ENCODE data around the gene NBAS.
"Not testable (repeated sequence)": the region's sequence is repeated elsewhere in the genome, so short reads cannot be mapped to it uniquely, and the experiment has no call there.

The NBAS gene

GRCh38 chr2:15412309-15412708 is 148.8 kb downstream of the NBAS start:
- DNase-seq (ENCODE audit: low read depth) = no peak

- no peak for DNase-seq (ENCODE audit: low read depth)
Measured at GRCh38 chr2:15410884-15411283, 150.2 kb downstream of the NBAS start.

- DNase-seq (ENCODE audit: low read depth) = no peak
Measured at GRCh38 chr2:15408759-15409158, 152.4 kb downstream of the NBAS start.

- no peak for DNase-seq (ENCODE audit: low read depth)
Measured at GRCh38 chr2:15407666-15408065, 153.5 kb downstream of the NBAS start.

GRCh38 chr2:15404511-15404910 is 156.6 kb downstream of the NBAS start:
- not testable (repeated sequence) for DNase-seq (ENCODE audit: low read depth)

- DNase-seq (ENCODE audit: low read depth) = no peak
Measured at GRCh38 chr2:15400240-15400826, 160.8 kb downstream of the NBAS start.

- no peak for DNase-seq (ENCODE audit: low read depth)
Measured at GRCh38 chr2:15399241-15399640, 161.9 kb downstream of the NBAS start.

GRCh38 chr2:15391751-15392150 is 169.4 kb downstream of the NBAS start:
- no peak for DNase-seq (ENCODE audit: low read depth)

- DNase-seq (ENCODE audit: low read depth) = no peak
Measured at GRCh38 chr2:15389895-15390294, 171.2 kb downstream of the NBAS start.

GRCh38 chr2:15389326-15389700 is 171.8 kb downstream of the NBAS start:
- DNase-seq (ENCODE audit: low read depth) = no peak

- no peak for DNase-seq (ENCODE audit: low read depth)
Measured at GRCh38 chr2:15388406-15389325, 172.5 kb downstream of the NBAS start.

- DNase-seq (ENCODE audit: low read depth) = no peak
Measured at GRCh38 chr2:15385184-15385583, 175.9 kb downstream of the NBAS start.

- no peak for DNase-seq (ENCODE audit: low read depth)
Measured at GRCh38 chr2:15383695-15384350, 177.3 kb downstream of the NBAS start.

GRCh38 chr2:15378148-15378908 is 182.8 kb downstream of the NBAS start:
- no peak for DNase-seq (ENCODE audit: low read depth)

- no peak for DNase-seq (ENCODE audit: low read depth)
Measured at GRCh38 chr2:15377202-15377601, 183.9 kb downstream of the NBAS start.

- DNase-seq (ENCODE audit: low read depth) = no peak
Measured at GRCh38 chr2:15372019-15372418, 189.1 kb downstream of the NBAS start.

- DNase-seq (ENCODE audit: low read depth) = no peak
Measured at GRCh38 chr2:15369129-15369528, 192.0 kb downstream of the NBAS start.

- no peak for DNase-seq (ENCODE audit: low read depth)
Measured at GRCh38 chr2:15367715-15368114, 193.4 kb downstream of the NBAS start.

- no peak for DNase-seq (ENCODE audit: low read depth)
Measured at GRCh38 chr2:15367205-15367604, 193.9 kb downstream of the NBAS start.

- DNase-seq (ENCODE audit: low read depth) = no peak
Measured at GRCh38 chr2:15365411-15365810, 195.7 kb downstream of the NBAS start.

GRCh38 chr2:15364561-15364960 is 196.6 kb downstream of the NBAS start:
- no peak for DNase-seq (ENCODE audit: low read depth)

- no peak for DNase-seq (ENCODE audit: low read depth)
Measured at GRCh38 chr2:15363734-15364133, 197.4 kb downstream of the NBAS start.
